GM18520 (cell line): ENCODE data around the gene WWTR1.

Experiments used
- ATAC-seq: cut with Tn5 transposase; IDR thresholded peaks from one replicate; pipeline ENCODE4 v1.9.1; 2021; ENCODE audit not compliant: unreplicated experiment

WWTR1 gene

GRCh38 chr3:149474250-149474817 lies 183.5 kb downstream of the WWTR1 start, which contains the start of gene TM4SF4:
Gene TM4SF4 (plus strand): TSS chr3:149474697. CDS start chr3:149474878, 181 bp downstream.
- ATAC-seq: no peak

GRCh38 chr3:149473357-149474249 lies 184.2 kb downstream of the WWTR1 start:
- no peak for ATAC-seq

DNA sequence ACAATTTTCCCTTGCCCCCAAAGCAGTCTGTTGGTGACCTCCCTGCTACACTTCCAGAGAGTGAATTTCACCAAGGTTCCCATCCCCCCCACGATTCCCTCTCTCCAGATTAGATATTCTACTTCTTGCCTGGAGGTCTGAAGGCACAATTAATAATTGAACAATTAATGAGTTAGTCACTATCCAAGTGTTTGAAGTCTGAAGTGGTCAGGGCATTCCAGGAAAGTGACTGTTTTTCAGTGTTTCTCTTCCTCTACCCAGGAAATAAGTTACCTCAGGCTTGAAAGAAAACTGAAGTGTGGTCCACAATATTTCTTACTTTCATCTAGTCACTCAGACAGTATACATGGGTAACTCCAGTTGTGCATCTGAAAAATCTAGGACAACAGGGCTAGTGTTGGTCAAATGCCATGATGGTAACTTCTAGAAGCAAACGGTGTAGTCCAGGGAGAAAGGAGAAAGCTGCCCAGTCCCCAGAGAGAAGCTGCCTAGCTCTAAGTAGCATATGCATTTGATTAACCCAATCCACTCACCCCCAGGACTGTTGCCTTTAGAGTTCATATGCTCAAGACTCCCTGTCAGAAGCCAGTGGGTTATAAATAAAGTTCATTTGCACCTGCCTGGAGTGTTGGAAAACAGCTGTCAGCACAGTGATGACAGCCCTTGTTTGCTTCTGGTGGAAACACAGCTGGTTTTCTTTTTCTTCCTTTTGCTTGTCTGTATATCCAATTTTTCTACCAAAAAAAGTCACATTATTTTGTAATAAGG lies 185.6 kb downstream of the WWTR1 start:
- ATAC-seq: no peak

DNA sequence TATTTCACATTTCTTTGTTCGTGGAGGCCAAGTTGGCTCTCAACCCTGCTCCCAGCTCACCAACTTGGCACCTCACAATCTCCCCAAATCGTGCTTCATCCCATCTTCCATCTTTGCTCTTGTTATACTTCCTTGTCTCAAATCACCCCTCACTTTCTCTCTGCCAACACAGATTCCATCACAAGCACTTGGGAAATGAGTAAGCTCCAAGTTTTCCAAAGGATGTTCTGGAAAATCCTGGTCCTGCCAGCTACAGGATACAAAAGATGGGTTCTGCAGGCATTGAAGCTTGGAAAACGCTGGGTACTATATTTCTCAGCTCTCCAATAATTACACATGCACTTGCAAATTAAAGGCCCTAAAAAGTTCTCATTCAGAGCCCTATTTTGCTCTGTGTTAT lies 187.4 kb downstream of the WWTR1 start:
- no peak for ATAC-seq

DNA sequence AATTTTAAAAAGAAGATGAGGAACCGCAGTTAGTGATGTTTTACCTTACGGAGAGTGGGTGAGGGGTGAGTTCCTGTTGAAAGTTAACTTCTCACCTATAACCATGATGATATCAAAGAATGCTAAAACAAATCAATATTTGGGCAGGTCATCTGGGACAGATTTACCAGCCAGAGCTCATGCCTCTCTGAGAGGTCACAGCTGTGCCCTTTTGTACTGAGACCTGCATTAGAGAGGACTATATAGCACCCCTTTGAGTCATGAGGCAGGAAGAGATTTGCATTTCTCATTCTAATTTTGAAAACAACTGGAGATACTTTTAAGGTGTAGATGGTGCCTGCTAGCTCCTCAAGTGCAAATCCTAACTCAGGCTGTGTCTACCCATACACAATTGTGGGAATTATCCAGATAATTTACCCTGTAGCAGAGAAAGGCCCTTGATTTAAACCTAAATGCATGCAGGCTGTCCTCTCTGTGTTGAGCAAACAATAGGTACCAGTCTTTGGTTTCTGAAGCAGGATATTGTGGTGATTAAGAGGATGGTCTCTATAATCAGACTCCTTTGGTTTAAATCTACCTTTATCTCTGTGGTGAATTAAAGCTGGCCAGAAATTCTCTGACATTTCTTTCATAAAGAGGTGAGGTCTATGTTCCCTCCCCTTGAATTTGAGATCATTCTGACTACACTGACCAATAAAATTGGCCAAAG lies 189.2 kb downstream of the WWTR1 start:
- peak; percentile 91 for ATAC-seq
